H1 (cell line): ENCODE data around the gene FHOD1. TPM values are rescaled to one million over a fixed set of nuclear protein-coding genes. Genes with fewer than 3 reads are reported as not detected.

Experiments used
- CBX8 ChIP-seq: fragments of 300-800, 300-1000 bp; sonication (generic); IDR thresholded peaks from 2 replicates; pipeline ENCODE4 v1.7.1; 2016; ENCODE audit warnings: low read depth, low read length, borderline replicate concordance
- GTF2F1 ChIP-seq: IDR thresholded peaks from 2 replicates; pipeline ENCODE4 v1.6.1; 2012; ENCODE audit warnings: low read depth, low read length, improper control_type of control experiment, borderline replicate concordance
- KDM4A ChIP-seq: IDR thresholded peaks from one replicate; pipeline ENCODE4 v1.7.1; 2012; ENCODE audit warnings: low read depth, mild to moderate bottlenecking, moderate library complexity, low read length, inconsistent platforms; ENCODE audit not compliant: severe bottlenecking
- KDM5A ChIP-seq: fragments of 200-600 bp; IDR thresholded peaks from 2 replicates; pipeline ENCODE4 v1.7.1; 2012; ENCODE audit warnings: mild to moderate bottlenecking, low read length, inconsistent platforms, mixed read lengths
- PHF8 ChIP-seq: fragments of 200-600 bp; sonication (generic); conservative IDR thresholded peaks from 2 replicates; pipeline ENCODE4 v1.7.1; 2012; ENCODE audit warnings: low read depth, mild to moderate bottlenecking, inconsistent platforms, low read length, moderate library complexity
- SIN3A ChIP-seq, 2 experiments: IDR thresholded peaks in 1 of 2; conservative IDR thresholded peaks in 1 of 2; 2 replicates each; pipeline ENCODE4 v1.6.1; 2011 to 2012; ENCODE audit warnings: low read length in 2 of 2, improper control_type of control experiment in 1 of 2, low read depth in 1 of 2, mild to moderate bottlenecking in 1 of 2
- SP1 ChIP-seq: IDR thresholded peaks from 2 replicates; pipeline ENCODE4 v1.6.1; 2011; ENCODE audit warnings: low read depth, low read length
- TAF7 ChIP-seq: optimal IDR thresholded peaks from 2 replicates; pipeline ENCODE3; 2011; ENCODE audit warnings: low read depth, mild to moderate bottlenecking, inconsistent platforms, low read length, moderate library complexity, borderline replicate concordance
- TBP ChIP-seq: IDR thresholded peaks from 2 replicates; pipeline ENCODE4 v1.6.1; 2011; ENCODE audit warnings: low read depth, low read length, improper control_type of control experiment
- polyA plus RNA-seq, 7 experiments: library from polyadenylated mRNA; depleted of rRNA in 3 of 7; stranded (reverse) in 5 of 7; unstranded in 2 of 7; fragments of >200 nt in 5 of 7; fragments of 200-250 nt in 2 of 7; gene quantifications; 1 replicate in 5 of 7; 2 replicates in 1 of 7; 4 replicates in 1 of 7; pipeline versions ENCODE4 v1.2.1 to v1.2.3, GENCODE V29; 2011 to 2013; ENCODE audit warnings: missing spikeins in 2 of 7, mixed read lengths in 2 of 7
- total RNA-seq: library from RNA; stranded (reverse); fragmentation: NEBNext Ultra II Directional; extraction: Animal tissue kit (Norgen Biotek cat#: 25700); gene quantifications from 2 replicates; pipeline ENCODE4 v1.2.1, GENCODE V29; 2021

Gene FHOD1
- total and polyA plus RNA-seq, 2 of the 8 experiments (the other 6 are each of a cell fraction or from before 2014, with no cell fraction given), result 31.3 to 60.7 TPM

GRCh38 chr16:67247192-67248072, at the start of gene FHOD1 (continued):
- TF ChIP-seq KDM5A (no peak), TBP (peak; percentile 49), GTF2F1 (0 out of 2 replicates have a peak, but pooled peaks have one; percentile 42), SIN3A (conservative IDR thresholded peaks at IDR 0.05 in 1 of 2, IDR thresholded peaks at IDR 0.05 in 1 of 2; ENCODE audit: low read depth in 1 of 2, low read length in 2 of 2) (peak in 1 of 2 experiments; percentile 77; a peak in 1 of 4 replicates), SP1 (0 out of 2 replicates have a peak, but pooled peaks have one; percentile 36), CBX8 (no peak), KDM4A (peak; percentile 63), PHF8 (0 out of 2 replicates have a peak, but pooled peaks have one; percentile 55), TAF7 (peak; percentile 81)
- TF ChIP-seq, all 59 proteins: peak for 12
